CD14-positive monocyte (primary cell): ENCODE results near the gene KRTAP4-9. TPM values are rescaled to one million over a fixed set of nuclear protein-coding genes. Genes with fewer than 3 reads are reported as not detected.
"Not testable (repeated sequence)": the region's sequence is repeated elsewhere in the genome, so short reads cannot be mapped to it uniquely, and the experiment has no call there.

Source experiments
- DNase-seq, 3 donors: peaks; one replicate each; pipeline ENCODE4 v3.0.0-alpha.2; 2011 to 2022
- H2AFZ ChIP-seq: 2 replicates; pipeline ENCODE4 v1.6.0; 2012; ENCODE audit warnings: mild to moderate bottlenecking, low read depth, low read length, inconsistent platforms; ENCODE audit not compliant: insufficient read depth, poor library complexity, severe bottlenecking
- H3K27ac ChIP-seq, 2 donors: 1 replicate in 1 of 2; 2 replicates in 1 of 2; pipeline ENCODE4 v1.5.1; 2012 to 2013; ENCODE audit warnings: low read length in 2 of 2, control low read depth in 1 of 2, inconsistent platforms in 1 of 2, low read depth in 1 of 2, mild to moderate bottlenecking in 1 of 2
- H3K27me3 ChIP-seq, 2 donors: one replicate each; pipeline versions ENCODE4 v1.6.0 to v1.6.1; 2011 to 2013; ENCODE audit warnings: low read length in 2 of 2; ENCODE audit not compliant: control insufficient read depth in 2 of 2, insufficient read depth in 2 of 2
- H3K36me3 ChIP-seq, 2 donors: replicated peaks in 1 of 2; 1 replicate in 1 of 2; 2 replicates in 1 of 2; pipeline versions ENCODE4 v1.5.1 to v1.6.1; 2012 to 2013; ENCODE audit warnings: low read length in 2 of 2, control low read depth in 1 of 2, inconsistent platforms in 1 of 2, mild to moderate bottlenecking in 1 of 2; ENCODE audit not compliant: insufficient read depth in 2 of 2, control insufficient read depth in 1 of 2
- H3K4me1 ChIP-seq, 2 donors: 1 replicate in 1 of 2; 2 replicates in 1 of 2; pipeline versions ENCODE4 v1.5.1 to v1.6.1; 2012 to 2013; ENCODE audit warnings: low read length in 2 of 2, control low read depth in 1 of 2, inconsistent platforms in 1 of 2, mild to moderate bottlenecking in 1 of 2, moderate library complexity in 1 of 2; ENCODE audit not compliant: insufficient read depth in 2 of 2, control insufficient read depth in 1 of 2
- H3K4me2 ChIP-seq: replicated peaks from 2 replicates; pipeline ENCODE3; 2012; ENCODE audit warnings: low read length, moderate library complexity, mild to moderate bottlenecking; ENCODE audit not compliant: poor library complexity, severe bottlenecking; ENCODE audit errors: extremely low read depth
- H3K4me3 ChIP-seq, 3 experiments: fragments of 200-600 bp in 1 of 3; sonication (generic) in 1 of 3; replicated peaks in 1 of 3; 1 replicate in 2 of 3; 2 replicates in 1 of 3; pipeline ENCODE4 v1.5.1; 2011 to 2013; ENCODE audit warnings: low read length in 3 of 3, mild to moderate bottlenecking in 3 of 3, control low read depth in 2 of 3, low read depth in 2 of 3, inconsistent platforms in 1 of 3, moderate library complexity in 1 of 3
- H3K79me2 ChIP-seq: 2 replicates; pipeline ENCODE4 v1.6.0; 2012; ENCODE audit warnings: mild to moderate bottlenecking, control low read depth, inconsistent platforms, low read length, moderate library complexity; ENCODE audit not compliant: insufficient read depth
- H3K9ac ChIP-seq: 2 replicates; pipeline ENCODE4 v1.6.0; 2017; ENCODE audit warnings: low read length, mild to moderate bottlenecking; ENCODE audit not compliant: insufficient read depth, poor library complexity, severe bottlenecking
- H3K9me3 ChIP-seq, 2 donors: replicated peaks in 1 of 2; 1 replicate in 1 of 2; 2 replicates in 1 of 2; pipeline versions ENCODE4 v1.5.1 to v1.6.1; 2012 to 2013; ENCODE audit warnings: low read length in 2 of 2, control low read depth in 1 of 2; ENCODE audit not compliant: control insufficient read depth in 1 of 2, insufficient read depth in 1 of 2
- H4K20me1 ChIP-seq: 2 replicates; pipeline ENCODE4 v1.6.0; 2012; ENCODE audit warnings: mild to moderate bottlenecking, low read length, control low read depth, moderate library complexity; ENCODE audit not compliant: insufficient read depth
- H3K27ac Mint-ChIP-seq, 7 donors: one replicate each; pipeline ENCODE4 v1.8.0; 2020; ENCODE audit warnings: mild to moderate bottlenecking in 7 of 7, mixed read lengths in 7 of 7, moderate library complexity in 6 of 7, inconsistent platforms in 2 of 7
- H3K27me3 Mint-ChIP-seq, 3 donors: one replicate each; pipeline ENCODE4 v1.8.0; 2021 to 2022; ENCODE audit warnings: low read depth in 3 of 3, mild to moderate bottlenecking in 3 of 3, mixed read lengths in 3 of 3, moderate library complexity in 3 of 3, inconsistent platforms in 1 of 3
- H3K36me3 Mint-ChIP-seq, 2 donors: one replicate each; pipeline ENCODE4 v1.8.0; 2020; ENCODE audit warnings: mixed read lengths in 2 of 2, inconsistent platforms in 1 of 2, mild to moderate bottlenecking in 1 of 2
- H3K4me1 Mint-ChIP-seq: one replicate; pipeline ENCODE4 v1.8.0; 2020; ENCODE audit warnings: mild to moderate bottlenecking, mixed read lengths
- H3K4me3 Mint-ChIP-seq, 2 donors: one replicate each; pipeline ENCODE4 v1.8.0; 2020; ENCODE audit warnings: mild to moderate bottlenecking in 2 of 2, mixed read lengths in 2 of 2, moderate library complexity in 1 of 2
- H3K9me3 Mint-ChIP-seq, 7 donors: one replicate each; pipeline ENCODE4 v1.8.0; 2020 to 2022; ENCODE audit warnings: mixed read lengths in 7 of 7, mild to moderate bottlenecking in 6 of 7, moderate library complexity in 6 of 7, inconsistent platforms in 2 of 7
- CTCF ChIP-seq: fragments of 200-600 bp; IDR thresholded peaks from one replicate; pipeline ENCODE4 v1.8.0; 2022; ENCODE audit warnings: antibody characterized with exemption, mild to moderate bottlenecking
- WGBS: methylation state at CpG from one replicate; pipeline ENCODE4 v1.1.5; 2013; ENCODE audit warnings: missing lambda C conversion rate; ENCODE audit not compliant: insufficient coverage; 5-methylcytosine and 5-hydroxymethylcytosine counted together
- intact Hi-C, 2 donors: fragments of 100-400 bp; cut with micrococcal nuclease; formaldehyde crosslinking; loops; one replicate each; pipeline versions ENCODE4 v1.15.0 to v1.15.1; 2023
- polyA plus RNA-seq, 3 donors: library from polyadenylated mRNA; depleted of rRNA in 1 of 3; unstranded in 2 of 3; stranded (reverse) in 1 of 3; fragments of 300-500 nt in 2 of 3; fragments of >200 nt in 1 of 3; fragmentation: Illumina TruSeq in 2 of 3; gene quantifications; 1 replicate in 2 of 3; 2 replicates in 1 of 3; pipeline ENCODE4 v1.2.3, GENCODE V29; 2012 to 2021

Gene KRTAP4-9
- polyA plus RNA-seq, 3 donors = not detected

GRCh38 chr17:41118721-41119120, 13.5 kb downstream of the KRTAP4-9 start:
- no peak overlapping the region for H2AFZ ChIP-seq
- no peak overlapping the region for H3K4me3 ChIP-seq
- Mint-ChIP-seq H3K27me3 (peaks cover 0 to 4% (median 0%) of the 10 kb centered on the region in 3 donors), H3K27ac (no peak overlapping the region), H3K4me3 (no peak overlapping the region), H3K36me3 (no peaks in the 10 kb centered on the region), H3K4me1 (peaks cover 24% of the 10 kb centered on the region), H3K9me3 (peaks cover 0 to 8% (median 0%) of the 10 kb centered on the region in 7 donors)
- H3K9ac ChIP-seq = no peak overlapping the region
- H3K36me3 ChIP-seq = no peaks in the 10 kb centered on the region
- intact Hi-C loops = no loop called here
- H3K79me2 ChIP-seq = no peaks in the 10 kb centered on the region
- WGBS = 100% methylated on average over 1 of the region's 4 CpGs
- H3K27ac ChIP-seq = no peak overlapping the region
- no peak for DNase-seq
- no peaks in the 10 kb centered on the region for H3K9me3 ChIP-seq
- no peak overlapping the region for H3K4me2 ChIP-seq
- H3K27me3 ChIP-seq = no peaks in the 10 kb centered on the region
- TF ChIP-seq CTCF = no peak
- H3K4me1 ChIP-seq = peaks cover 14 to 21% of the 10 kb centered on the region in 2 donors
- no peaks in the 10 kb centered on the region for H4K20me1 ChIP-seq

- intact Hi-C loops = not testable (repeated sequence)
Observed at GRCh38 chr17:41119696-41120690, 14.8 kb downstream of the KRTAP4-9 start.

More at GRCh38 chr17:41119696-41120690, 14.8 kb downstream of the KRTAP4-9 start:
- H3K27ac ChIP-seq, H3K9ac ChIP-seq, H3K4me2 ChIP-seq, H3K79me2 ChIP-seq, H3K36me3 Mint-ChIP-seq, H3K27me3 Mint-ChIP-seq, H2AFZ ChIP-seq, H4K20me1 ChIP-seq, H3K9me3 Mint-ChIP-seq, H3K9me3 ChIP-seq, H3K36me3 ChIP-seq, H3K27me3 ChIP-seq: not testable (repeated sequence)
- Mint-ChIP-seq H3K4me3 (peak overlapping the region in 1 of 2 donors; percentile 60), H3K4me1 (peaks cover 24% of the 10 kb centered on the region), H3K27ac (peak overlapping the region in 2 of 7 donors; percentile 14 to 60)
- peak; percentile 8 to 38 (median 26) for DNase-seq
- Histone ChIP-seq H3K4me1 (peaks cover 14 to 21% of the 10 kb centered on the region in 2 donors), H3K4me3 (peak overlapping the region in 1 of 3 experiments; percentile 17)
- WGBS = no CpG with 5 or more reads among the region's 11 CpGs
